GM19455 (cell line): ENCODE results near the gene C2orf76.
"Not testable (repeated sequence)": the region's sequence is repeated elsewhere in the genome, so short reads cannot be mapped to it uniquely, and the experiment has no call there.

Experiments
- ATAC-seq: cut with Tn5 transposase; IDR thresholded peaks from one replicate; pipeline ENCODE4 v1.9.1; 2021; ENCODE audit not compliant: unreplicated experiment

C2orf76 gene

GRCh38 chr2:119377993-119378345 lies 11.3 kb upstream of the C2orf76 start:
- no peak for ATAC-seq

GRCh38 chr2:119377294-119377992 lies 10.8 kb upstream of the C2orf76 start:
- ATAC-seq = no peak

- no peak for ATAC-seq
These were observed 10.2 kb upstream of the C2orf76 start for GRCh38 chr2:119376810-119377209.

- ATAC-seq = not testable (repeated sequence)
These were observed 9.8 kb upstream of the C2orf76 start for GRCh38 chr2:119376406-119376805.

- not testable (repeated sequence) for ATAC-seq
These were observed 7.5 kb upstream of the C2orf76 start for GRCh38 chr2:119373907-119374745.

- no peak for ATAC-seq
These were observed 6.3 kb upstream of the C2orf76 start for GRCh38 chr2:119372778-119373568.

- no peak for ATAC-seq
These were observed 4.5 kb upstream of the C2orf76 start for GRCh38 chr2:119371111-119371510.

GRCh38 chr2:119369845-119370244 lies 3.2 kb upstream of the C2orf76 start:
- ATAC-seq = no peak

- peak; percentile 28 for ATAC-seq
These were observed 952 bp upstream of the C2orf76 start for GRCh38 chr2:119367472-119368099.

- peak; percentile 8 for ATAC-seq
These were observed 429 bp downstream of the C2orf76 start for GRCh38 chr2:119366161-119366648.

GRCh38 chr2:119365436-119365835 lies 1.2 kb downstream of the C2orf76 start:
- ATAC-seq = no peak

GRCh38 chr2:119364798-119365197 lies 1.8 kb downstream of the C2orf76 start:
- ATAC-seq = no peak

GRCh38 chr2:119360423-119360966 lies 6.1 kb downstream of the C2orf76 start:
- no peak for ATAC-seq

- ATAC-seq = no peak
These were observed 6.9 kb downstream of the C2orf76 start for GRCh38 chr2:119359774-119360173.

GRCh38 chr2:119354860-119355259 lies 11.8 kb downstream of the C2orf76 start:
- no peak for ATAC-seq

GRCh38 chr2:119352357-119352756 lies 14.3 kb downstream of the C2orf76 start:
- ATAC-seq = peak; percentile 97

- no peak for ATAC-seq
These were observed 16.2 kb downstream of the C2orf76 start for GRCh38 chr2:119350311-119350998.

- ATAC-seq = no peak
These were observed 17.3 kb downstream of the C2orf76 start for GRCh38 chr2:119349289-119349688.

- no peak for ATAC-seq
These were observed 24.9 kb downstream of the C2orf76 start for GRCh38 chr2:119341684-119342083.

- ATAC-seq = peak; percentile 19
These were observed 27.1 kb downstream of the C2orf76 start for GRCh38 chr2:119339562-119339923.
